Lung (tissue), 12 donors: ENCODE measurements around the gene RGS3. TPM values are rescaled to one million over a fixed set of nuclear protein-coding genes. Genes with fewer than 3 reads are reported as not detected.
"Not testable (repeated sequence)": the region's sequence is repeated elsewhere in the genome, so short reads cannot be mapped to it uniquely, and the experiment has no call there.

Source experiments
- ATAC-seq: fragments of 200-7000 bp; cut with Tn5 transposase; one replicate; pipeline ENCODE4 v1.9.1; 2020; ENCODE audit warnings: moderate number of reproducible peaks; ENCODE audit not compliant: insufficient read depth, low FRiP score
- DNase-seq, 3 donors: peaks; one replicate each; pipeline ENCODE4 v3.0.0-alpha.2; 2013 to 2017
- H3K27ac ChIP-seq, 2 donors: one replicate each; pipeline ENCODE4 v1.5.1; 2013; ENCODE audit warnings: mild to moderate bottlenecking in 2 of 2, moderate library complexity in 2 of 2, control low read depth in 1 of 2, inconsistent platforms in 1 of 2, low read depth in 1 of 2, low read length in 1 of 2
- H3K27me3 ChIP-seq, 3 donors: one replicate each; pipeline ENCODE4 v1.5.1; 2013; ENCODE audit warnings: low read length in 2 of 3; ENCODE audit not compliant: control insufficient read depth in 3 of 3, insufficient read depth in 3 of 3
- H3K36me3 ChIP-seq, 4 donors: one replicate each; pipeline ENCODE4 v1.5.1; 2013; ENCODE audit warnings: low read length in 4 of 4, mild to moderate bottlenecking in 1 of 4, moderate library complexity in 1 of 4; ENCODE audit not compliant: control insufficient read depth in 4 of 4, insufficient read depth in 4 of 4
- H3K4me1 ChIP-seq, 5 donors: one replicate each; pipeline ENCODE4 v1.5.1; 2013; ENCODE audit warnings: low read length in 5 of 5, mild to moderate bottlenecking in 2 of 5, moderate library complexity in 1 of 5; ENCODE audit not compliant: control insufficient read depth in 5 of 5, insufficient read depth in 5 of 5
- H3K4me3 ChIP-seq: one replicate; pipeline ENCODE4 v1.5.1; 2013; ENCODE audit warnings: mild to moderate bottlenecking, control low read depth, moderate library complexity
- H3K9ac ChIP-seq, 2 donors: one replicate each; pipeline ENCODE4 v1.5.1; 2013; ENCODE audit warnings: low read length in 2 of 2, control low read depth in 1 of 2; ENCODE audit not compliant: insufficient read depth in 1 of 2
- H3K9me3 ChIP-seq, 4 donors: one replicate each; pipeline ENCODE4 v1.5.1; 2013; ENCODE audit warnings: low read length in 3 of 4, mild to moderate bottlenecking in 1 of 4, moderate library complexity in 1 of 4; ENCODE audit not compliant: control insufficient read depth in 4 of 4, insufficient read depth in 3 of 4
- WGBS, 2 donors: extraction: QIAGEN DNeasy Blood & Tissue Kit; methylation state at CpG; one replicate each; pipeline ENCODE4 v1.1.7; 2013; 5-methylcytosine and 5-hydroxymethylcytosine counted together
- polyA plus RNA-seq, 2 donors: library from polyadenylated mRNA; stranded (reverse); fragments of 200-250 nt; gene quantifications; one replicate each; pipeline ENCODE4 v1.2.1, GENCODE V29; 2013
- total RNA-seq, 2 donors: library from RNA; depleted of rRNA in 1 of 2; stranded (reverse); fragments of >200 nt in 1 of 2; gene quantifications; one replicate each; pipeline ENCODE4 v1.2.1, GENCODE V29; 2014 to 2021
- TF ChIP-seq, protein P1 (sequence below): IDR thresholded peaks from 2 replicates; pipeline ENCODE4 v1.5.1; 2012; ENCODE audit warnings: mild to moderate bottlenecking; ENCODE audit errors: control extremely low read depth, extremely low read depth
- donor health status: control.
- donor health status: control.
- donor health status: Bipolar disorder and iron deficiency.
- donor health status: healthy.
- donor health status: DM: yes; HTN: yes; CAD: no.

RGS3 gene
- total and polyA plus RNA-seq, 4 donors = 43.0 to 91.8 (median 73.9) TPM

DNA sequence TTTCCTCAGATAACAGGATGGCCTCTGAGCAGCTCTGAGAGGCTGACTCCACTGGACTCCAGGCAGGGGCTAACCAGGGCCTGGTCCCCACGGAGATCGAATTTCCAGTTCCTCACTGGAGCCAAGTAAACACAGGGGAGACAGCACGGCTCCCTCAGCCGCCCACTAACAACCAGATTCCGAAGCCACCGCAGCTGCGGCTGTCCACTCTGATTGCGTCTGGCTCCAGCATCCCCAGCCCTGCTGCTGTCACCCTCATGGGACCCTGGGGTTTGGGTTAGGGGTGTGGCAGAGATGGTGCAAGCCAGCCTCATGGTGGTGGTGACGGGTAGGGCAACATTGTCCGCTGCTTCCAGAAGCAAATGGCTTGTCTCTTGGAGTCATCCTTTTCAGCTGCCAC lies 172.6 kb downstream of the RGS3 start:
- Histone ChIP-seq H3K9me3 (no peaks in the 10 kb centered on the region), H3K27ac (no peak overlapping the region), H3K27me3 (no peaks in the 10 kb centered on the region), H3K36me3 (no peaks in the 10 kb centered on the region), H3K4me3 (no peak overlapping the region), H3K9ac (no peak overlapping the region), H3K4me1 (peaks cover 0 to 51% (median 13%) of the 10 kb centered on the region in 5 donors)
- TF ChIP-seq, protein P1, sequence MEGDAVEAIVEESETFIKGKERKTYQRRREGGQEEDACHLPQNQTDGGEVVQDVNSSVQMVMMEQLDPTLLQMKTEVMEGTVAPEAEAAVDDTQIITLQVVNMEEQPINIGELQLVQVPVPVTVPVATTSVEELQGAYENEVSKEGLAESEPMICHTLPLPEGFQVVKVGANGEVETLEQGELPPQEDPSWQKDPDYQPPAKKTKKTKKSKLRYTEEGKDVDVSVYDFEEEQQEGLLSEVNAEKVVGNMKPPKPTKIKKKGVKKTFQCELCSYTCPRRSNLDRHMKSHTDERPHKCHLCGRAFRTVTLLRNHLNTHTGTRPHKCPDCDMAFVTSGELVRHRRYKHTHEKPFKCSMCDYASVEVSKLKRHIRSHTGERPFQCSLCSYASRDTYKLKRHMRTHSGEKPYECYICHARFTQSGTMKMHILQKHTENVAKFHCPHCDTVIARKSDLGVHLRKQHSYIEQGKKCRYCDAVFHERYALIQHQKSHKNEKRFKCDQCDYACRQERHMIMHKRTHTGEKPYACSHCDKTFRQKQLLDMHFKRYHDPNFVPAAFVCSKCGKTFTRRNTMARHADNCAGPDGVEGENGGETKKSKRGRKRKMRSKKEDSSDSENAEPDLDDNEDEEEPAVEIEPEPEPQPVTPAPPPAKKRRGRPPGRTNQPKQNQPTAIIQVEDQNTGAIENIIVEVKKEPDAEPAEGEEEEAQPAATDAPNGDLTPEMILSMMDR = no peak
- ATAC-seq (no peak), DNase-seq (peak; percentile 65 to 77 (median 66))
- 76 to 81% methylated on average over 10 of the region's 10 CpGs for WGBS, 2 donors

DNA sequence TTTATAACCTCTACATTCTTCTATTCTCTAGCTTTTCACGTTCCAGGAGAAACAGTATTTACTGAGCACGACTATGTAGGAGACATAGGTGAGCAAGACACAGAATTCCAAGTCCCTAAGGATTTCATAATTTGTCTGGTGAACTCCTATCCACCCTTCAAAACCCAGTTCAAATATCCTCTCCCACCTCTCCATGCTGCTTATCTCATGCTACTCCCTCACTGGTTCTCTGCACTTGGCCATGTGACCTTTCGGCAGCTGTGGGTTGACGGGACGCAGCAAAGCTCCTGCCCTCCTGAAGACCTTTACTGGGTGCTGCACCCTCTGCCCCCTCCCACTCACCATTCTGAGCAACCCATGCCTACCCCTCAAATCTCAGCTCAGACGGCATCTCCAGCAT lies 173.2 kb downstream of the RGS3 start:
- no peak overlapping the region for H3K4me3 ChIP-seq
- no peaks in the 10 kb centered on the region for H3K36me3 ChIP-seq
- H3K27ac ChIP-seq = no peak overlapping the region
- no peak for DNase-seq
- ATAC-seq = no peak
- 93 to 97% methylated on average over 6 of the region's 6 CpGs for WGBS, 2 donors
- TF ChIP-seq, protein P1 = no peak
- H3K27me3 ChIP-seq = no peaks in the 10 kb centered on the region
- no peaks in the 10 kb centered on the region for H3K9me3 ChIP-seq
- peaks cover 0 to 46% (median 13%) of the 10 kb centered on the region in 5 donors for H3K4me1 ChIP-seq
- no peak overlapping the region for H3K9ac ChIP-seq

DNA sequence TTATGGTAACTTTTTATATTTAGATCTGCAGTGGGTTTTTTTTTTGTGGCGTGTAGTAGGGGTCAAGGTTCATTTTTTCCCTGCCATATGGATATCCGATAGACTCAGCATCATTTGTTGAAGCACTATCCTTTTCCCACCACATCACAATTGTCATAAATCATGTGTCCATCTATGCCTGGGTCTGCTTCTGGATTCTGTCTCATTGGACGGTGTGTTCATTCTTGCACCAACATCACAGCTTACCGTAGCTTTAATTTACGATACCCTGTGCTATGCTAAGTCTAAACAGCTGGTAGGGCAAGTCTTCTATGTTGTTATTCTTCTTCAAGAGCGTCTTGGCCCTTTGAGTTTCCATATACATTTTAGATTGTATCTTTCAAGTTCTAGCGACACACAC lies 175.0 kb downstream of the RGS3 start:
- Histone ChIP-seq H3K27ac (no peak overlapping the region), H3K9ac (no peak overlapping the region), H3K27me3 (no peaks in the 10 kb centered on the region), H3K36me3 (no peaks in the 10 kb centered on the region), H3K4me3 (no peak overlapping the region), H3K4me1 (peaks cover 0 to 29% (median 13%) of the 10 kb centered on the region in 5 donors), H3K9me3 (no peaks in the 10 kb centered on the region)
- no peak for ATAC-seq
- WGBS, 2 donors = 87 to 96% methylated on average over 7 of the region's 7 CpGs
- no peak for DNase-seq
- TF ChIP-seq, protein P1 = no peak

DNA sequence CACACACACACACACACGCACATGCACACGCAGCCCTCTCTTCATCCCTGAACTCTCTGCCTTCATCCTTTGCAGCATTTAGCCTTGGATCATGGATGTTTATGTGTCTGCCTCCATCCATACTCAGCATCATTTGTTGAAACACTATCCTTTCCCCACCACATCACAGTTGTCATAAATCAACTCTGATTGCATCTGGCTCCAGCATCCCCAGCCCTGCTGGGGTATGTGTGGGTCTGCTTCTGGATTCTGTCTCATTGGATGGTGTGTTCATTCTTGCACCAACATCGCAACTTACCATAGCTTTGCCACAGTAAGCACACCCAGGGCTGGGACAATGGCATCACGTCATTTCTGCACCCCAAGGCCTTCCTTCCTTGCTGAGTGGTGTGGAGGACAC lies 175.4 kb downstream of the RGS3 start:
- H3K4me1 ChIP-seq = peaks cover 0 to 25% (median 10%) of the 10 kb centered on the region in 5 donors
- no peaks in the 10 kb centered on the region for H3K9me3 ChIP-seq
- H3K4me3 ChIP-seq = no peak overlapping the region
- H3K36me3 ChIP-seq = no peaks in the 10 kb centered on the region
- ATAC-seq (no peak), DNase-seq (no peak)
- H3K27me3 ChIP-seq = no peaks in the 10 kb centered on the region
- no peak overlapping the region for H3K9ac ChIP-seq
- TF ChIP-seq, protein P1 = no peak
- H3K27ac ChIP-seq = no peak overlapping the region
- WGBS, 2 donors = 89 to 93% methylated on average over 4 of the region's 4 CpGs

DNA sequence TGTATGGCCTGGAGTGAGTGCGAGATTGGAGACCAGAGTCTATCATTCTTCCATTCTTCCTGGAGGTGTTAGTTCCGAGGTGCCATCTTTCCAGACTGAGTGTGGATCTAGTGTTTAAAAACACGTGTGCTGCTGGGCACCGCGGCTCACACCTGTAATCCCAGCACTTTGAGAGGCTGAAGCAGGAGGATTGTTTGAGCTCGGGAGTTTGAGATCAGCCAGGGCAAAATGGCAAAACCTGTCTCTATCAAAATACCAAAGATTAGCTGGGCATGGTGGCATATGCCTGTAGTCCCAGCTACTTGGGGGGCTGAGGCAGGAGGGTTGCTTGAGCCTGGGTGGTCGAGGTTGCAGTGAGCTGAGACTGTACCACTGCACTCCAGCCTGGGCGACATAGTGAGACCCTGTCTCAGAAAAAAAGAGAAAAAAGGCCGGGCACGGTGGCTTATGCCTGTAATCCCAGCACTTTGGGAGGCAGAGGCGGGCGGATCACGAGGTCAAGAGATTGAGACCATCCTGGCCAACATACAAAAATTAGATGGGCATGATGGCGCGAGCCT lies 176.0 kb downstream of the RGS3 start:
- H3K9me3 ChIP-seq, H3K36me3 ChIP-seq, DNase-seq, H3K9ac ChIP-seq, H3K27ac ChIP-seq, ATAC-seq, H3K4me3 ChIP-seq, H3K27me3 ChIP-seq: not testable (repeated sequence)
- WGBS, 2 donors = 93 to 98% methylated on average over 15 of the region's 15 CpGs
- peaks cover 0 to 19% (median 4%) of the 10 kb centered on the region in 5 donors for H3K4me1 ChIP-seq
